HEK293T (cell line): Measurements from ENCODE around the gene INPP5A.

Experiments used
- BHLHE40 ChIP-seq: fragments of 450-650 bp; IDR thresholded peaks from 2 replicates; pipeline ENCODE4 v1.6.1; 2016; ENCODE audit warnings: mild to moderate bottlenecking, moderate library complexity, borderline replicate concordance
- FOXK2 ChIP-seq: fragments of 450-650 bp; IDR thresholded peaks from 2 replicates; pipeline ENCODE4 v1.6.1; 2016; ENCODE audit warnings: mild to moderate bottlenecking
- HDGF ChIP-seq: fragments of 450-650 bp; IDR thresholded peaks from 2 replicates; pipeline ENCODE4 v1.6.1; 2017; ENCODE audit warnings: antibody characterized with exemption, borderline replicate concordance
- PKNOX1 ChIP-seq: fragments of 450-650 bp; IDR thresholded peaks from 2 replicates; pipeline ENCODE4 v1.6.1; 2016
- SP1 ChIP-seq: fragments of 450-650 bp; IDR thresholded peaks from 2 replicates; pipeline ENCODE4 v1.6.1; 2017
- ZNF384 ChIP-seq: fragments of 450-650 bp; IDR thresholded peaks from 2 replicates; pipeline ENCODE4 v1.6.1; 2016

DNA sequence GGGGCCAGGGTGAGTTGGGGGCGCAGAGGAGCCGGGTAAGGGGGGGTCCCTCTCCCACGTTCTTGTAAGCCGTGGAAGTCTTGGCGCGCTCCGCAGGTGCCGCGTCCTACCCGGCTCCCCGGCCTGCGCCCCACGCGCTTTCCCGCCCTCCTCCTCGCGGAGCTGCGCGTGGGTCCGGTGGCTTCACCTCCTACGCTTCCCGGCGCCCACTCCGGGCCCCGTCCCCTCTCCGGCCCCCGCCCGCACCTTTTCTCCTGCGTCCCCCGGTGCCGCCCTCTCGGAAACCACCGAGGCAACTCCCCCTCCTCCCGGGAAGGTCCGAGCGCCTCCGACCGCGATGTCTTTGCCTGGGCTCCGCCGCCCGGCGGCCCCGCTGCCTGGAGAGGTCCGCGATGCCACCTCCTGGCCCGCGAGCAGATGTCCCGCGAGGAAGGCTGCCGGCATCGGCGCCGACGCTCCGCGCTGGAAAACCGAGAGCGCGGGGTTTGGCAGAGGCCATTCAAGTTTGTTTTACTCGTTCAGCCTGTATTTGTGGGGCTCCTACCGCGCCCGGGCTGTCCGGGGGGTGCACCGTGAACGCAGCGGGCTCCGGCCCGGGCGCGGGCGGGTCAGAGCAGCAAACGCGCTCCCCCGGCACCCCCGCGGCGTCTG lies 250.7 kb downstream of the INPP5A start:
- TF ChIP-seq FOXK2 (no peak), HDGF (no peak), SP1 (no peak), PKNOX1 (no peak), ZNF384 (no peak), BHLHE40 (no peak)
